ENCODE results near the gene STK10. TPM values are rescaled to one million over a fixed set of nuclear protein-coding genes. Genes with fewer than 3 reads are reported as not detected.
A peak's percentile ranks its signal among the peaks of the same experiment; 100 is the strongest.

STK10 gene
- total RNA-seq, 1 experiment from 2014 or later = 7.7 TPM

DNA sequence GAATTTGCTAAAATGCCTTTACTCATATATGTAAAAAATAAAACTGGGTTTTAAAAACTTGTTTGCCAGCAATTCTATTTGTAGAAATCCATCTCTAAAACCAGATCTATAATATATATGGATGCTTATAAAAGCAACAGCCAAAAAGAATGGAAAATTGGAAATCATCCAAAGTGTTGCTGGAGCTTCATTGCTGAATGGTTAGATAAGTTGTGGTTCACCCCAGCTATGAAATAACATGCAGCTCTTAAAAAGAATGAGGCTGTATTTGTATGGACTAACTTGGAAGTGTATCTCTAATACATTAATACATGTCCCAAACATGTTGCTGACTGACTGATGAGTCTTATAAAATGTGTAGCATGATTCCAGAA is 76.2 kb downstream of the STK10 start:
- DNase-seq (ENCODE audit: extremely low read depth, low read depth) = no peak

DNA sequence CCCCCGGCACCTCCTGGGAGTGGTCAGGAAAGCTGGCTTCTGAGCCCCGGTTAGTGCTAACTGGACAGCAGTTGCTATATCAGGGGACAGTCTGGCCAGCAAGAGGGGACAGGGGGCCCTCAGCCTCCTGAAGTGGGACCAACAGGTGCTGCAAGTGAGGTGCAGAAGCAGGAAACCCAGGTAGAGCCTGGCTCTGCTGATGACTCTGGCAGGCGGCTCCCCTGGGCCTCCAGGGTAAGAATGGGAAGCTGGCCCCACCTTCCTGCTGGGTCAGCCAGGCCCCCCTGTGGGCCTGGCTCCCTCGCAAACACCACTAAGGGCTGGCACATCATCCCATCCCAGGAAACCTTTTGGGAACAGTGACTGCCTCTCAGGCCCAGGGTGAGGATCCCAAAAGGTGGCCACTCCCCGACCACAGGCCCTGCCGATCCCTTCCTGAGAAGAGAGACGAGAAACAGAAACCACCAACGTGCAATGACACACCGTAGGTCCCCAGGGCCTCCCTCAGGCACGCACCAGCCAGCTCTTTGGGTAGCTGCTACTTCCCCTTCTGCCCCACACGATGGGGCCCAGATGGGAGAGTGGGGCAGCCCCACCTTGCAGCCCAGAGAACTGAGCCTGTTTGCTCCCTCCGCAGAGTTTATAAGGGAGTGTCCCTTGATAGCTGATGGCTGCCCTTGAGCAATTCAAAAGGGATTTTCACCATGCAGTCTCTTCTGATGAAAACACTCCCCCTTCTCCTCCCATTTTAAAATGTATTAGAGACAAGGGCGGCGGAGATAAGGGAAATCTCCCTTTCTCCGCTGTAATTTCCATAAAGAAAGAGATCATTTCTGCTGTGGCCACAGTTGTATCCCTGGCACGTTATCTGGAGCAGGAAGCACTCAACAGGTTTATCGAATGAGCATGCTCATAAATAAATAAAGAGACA is 76.8 kb downstream of the STK10 start:
- DNase-seq (ENCODE audit: extremely low read depth, low read depth) = no peak

DNA sequence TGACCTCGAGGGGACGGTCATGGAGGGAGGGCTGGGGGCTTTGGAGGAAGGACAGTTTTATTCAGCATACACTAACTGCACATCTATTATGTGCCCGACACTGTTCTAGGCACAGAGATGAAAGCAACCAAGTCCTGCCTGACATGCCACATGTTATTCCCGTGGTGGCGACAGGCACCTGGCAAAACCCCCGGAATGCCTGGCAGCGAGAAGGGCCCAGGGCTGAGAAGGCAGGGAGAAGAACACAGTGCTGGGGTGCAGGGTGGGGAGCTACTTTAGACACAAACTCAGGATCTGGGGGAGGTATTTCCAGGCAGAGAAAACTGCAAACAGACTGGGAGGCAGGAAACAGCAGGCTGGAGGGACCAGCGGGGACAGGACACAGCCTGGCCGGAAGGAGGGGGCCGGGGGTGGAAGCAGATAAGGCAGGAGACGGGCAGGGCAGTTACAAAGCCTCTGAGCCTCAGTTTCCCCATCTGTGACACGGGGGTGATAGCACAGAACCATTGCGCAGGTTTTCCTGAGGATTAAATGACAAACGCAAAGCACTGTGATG is 77.7 kb downstream of the STK10 start:
- DNase-seq (ENCODE audit: extremely low read depth, low read depth) = no peak

DNA sequence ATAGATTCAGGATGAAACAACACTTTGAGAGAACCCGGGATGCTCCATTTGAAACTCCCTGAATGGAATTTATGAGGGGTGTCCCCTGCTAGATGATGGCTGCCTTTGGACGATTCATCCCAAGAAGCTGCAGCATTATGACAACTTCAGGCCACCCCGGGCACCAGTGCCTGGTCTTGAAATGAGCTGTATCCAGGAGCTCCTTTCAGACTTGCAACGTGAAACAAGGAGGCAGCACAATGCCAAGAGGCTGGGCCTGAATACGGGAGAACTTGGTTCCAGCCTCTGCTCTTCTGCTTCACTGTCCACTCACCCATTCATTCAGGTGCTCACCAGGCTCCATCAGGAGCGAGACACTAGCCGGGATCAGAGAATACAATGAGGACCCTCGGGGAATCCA is 78.3 kb downstream of the STK10 start:
- DNase-seq (ENCODE audit: extremely low read depth, low read depth) = no peak

DNA sequence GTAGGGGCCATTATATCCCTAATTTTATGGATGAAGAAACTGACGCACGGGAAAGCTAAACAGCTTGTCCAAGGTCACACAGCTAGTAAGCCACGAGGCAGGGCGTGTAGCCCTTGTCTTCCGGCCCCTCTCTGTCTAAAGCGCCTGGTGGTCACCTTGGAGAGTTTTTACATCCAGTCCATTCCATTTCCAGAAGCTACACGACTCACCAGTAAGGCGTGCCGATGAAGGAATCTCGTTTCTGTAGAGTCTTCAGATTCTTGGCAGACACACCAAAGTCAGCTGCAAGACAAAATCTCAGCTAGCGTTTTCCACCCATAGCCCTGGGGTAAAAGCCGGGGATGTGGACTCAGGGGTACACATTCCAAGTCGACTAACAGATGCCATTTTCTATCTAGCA is 80.5 kb downstream of the STK10 start:
- DNase-seq (ENCODE audit: extremely low read depth, low read depth) = no peak

DNA sequence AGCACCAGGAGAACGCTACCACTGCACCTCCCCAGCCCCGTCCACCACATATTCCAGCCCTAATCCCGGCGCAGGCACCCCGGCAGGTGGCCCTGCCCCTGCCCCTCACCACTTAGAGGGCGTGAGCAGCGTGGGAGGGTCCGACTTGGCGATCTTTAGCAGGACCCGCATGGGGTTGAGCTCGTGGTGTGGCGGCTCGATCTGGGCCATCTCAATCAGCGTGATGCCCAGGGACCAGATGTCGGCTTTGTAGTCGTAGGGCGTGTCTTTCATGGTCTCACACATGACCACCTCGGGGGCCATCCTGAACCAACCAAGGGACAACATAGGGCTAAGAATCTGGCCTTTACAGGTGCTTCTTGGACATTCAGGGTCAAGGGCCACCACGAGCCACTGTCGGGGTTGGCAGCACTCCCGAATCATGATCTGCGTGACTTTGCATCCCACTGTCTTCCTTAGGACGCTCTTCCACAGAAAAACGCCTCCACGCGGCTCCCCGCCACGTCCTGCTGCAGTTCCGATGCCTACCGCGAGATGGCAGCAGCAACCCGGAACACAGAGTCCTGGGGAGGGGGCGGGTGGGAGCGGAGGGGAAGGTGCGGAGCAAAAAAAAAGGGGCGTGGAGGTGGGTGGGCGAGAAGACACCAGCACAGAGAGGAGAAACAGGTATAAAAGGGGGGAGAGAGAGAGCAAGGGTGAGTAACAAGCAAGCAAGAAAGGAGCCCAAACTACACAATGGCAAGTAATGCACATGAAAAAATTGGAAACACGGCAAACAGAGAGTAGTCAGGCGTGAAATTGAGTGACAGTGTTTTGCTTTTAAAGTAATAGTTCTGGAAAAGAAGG is 81.3 kb downstream of the STK10 start:
- peak; percentile 31 for DNase-seq (ENCODE audit: extremely low read depth, low read depth)

DNA sequence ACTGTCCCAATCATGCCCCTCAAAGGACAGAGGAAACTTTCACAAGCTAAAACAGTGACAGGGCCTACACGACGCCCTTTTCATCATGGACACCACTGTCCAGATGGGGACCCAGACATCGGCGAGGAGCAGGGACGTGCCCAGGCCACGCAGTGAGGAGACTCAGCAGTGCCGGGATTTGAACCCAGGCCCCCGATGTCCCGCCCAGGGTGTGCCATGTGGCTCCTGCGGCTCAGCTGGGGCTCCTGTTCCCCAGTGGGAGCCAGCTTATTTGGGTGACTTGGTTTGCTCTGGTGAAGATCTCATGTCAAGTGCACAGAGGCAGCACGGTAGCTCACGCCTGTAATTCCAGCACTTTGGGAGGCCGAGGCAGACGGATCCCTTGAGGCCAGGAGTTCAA is 82.2 kb downstream of the STK10 start:
- DNase-seq (ENCODE audit: extremely low read depth, low read depth) = no peak

DNA sequence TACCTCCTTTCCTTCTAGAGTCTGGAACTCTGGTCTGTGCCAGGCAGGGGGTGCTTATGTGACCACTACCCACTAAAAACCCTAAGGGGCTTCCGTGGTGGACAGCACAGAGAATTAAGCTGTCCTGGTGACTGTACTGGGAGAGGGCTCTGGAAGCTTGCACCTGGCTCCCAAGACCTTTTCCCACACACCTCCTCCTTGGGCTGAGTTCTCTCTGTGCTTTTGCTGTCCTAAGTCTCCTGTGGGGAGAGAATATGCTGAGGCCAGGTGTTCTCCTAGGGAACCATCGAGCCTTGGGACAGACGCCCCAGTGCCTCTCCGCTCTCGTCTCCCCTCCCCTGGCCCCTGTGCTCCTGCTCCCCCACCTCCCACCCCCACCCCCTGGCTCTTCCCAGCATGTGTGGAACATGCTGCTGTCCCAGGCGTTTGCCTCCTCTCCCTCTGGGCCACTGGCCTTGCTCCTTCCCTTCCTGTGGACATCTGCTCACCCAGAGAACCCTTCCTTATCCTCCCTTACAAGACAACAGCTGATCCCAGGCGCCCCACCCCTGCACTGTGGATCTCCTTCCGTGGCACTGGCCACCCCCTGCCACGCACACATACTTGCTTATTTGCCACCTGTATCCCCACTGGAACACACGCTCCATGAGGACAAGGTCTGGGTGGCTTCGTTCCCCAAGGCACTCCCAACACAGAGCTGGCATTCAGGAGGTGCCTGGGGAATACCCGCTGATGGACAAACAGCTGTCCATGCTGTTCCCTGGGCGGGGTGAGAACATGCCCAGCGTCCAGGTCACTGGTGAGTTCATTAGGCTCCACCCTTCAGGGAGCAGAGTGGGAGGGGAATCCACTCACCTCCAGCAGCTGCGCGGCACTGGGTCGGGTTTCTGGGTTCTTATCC is 83.0 kb downstream of the STK10 start:
- no peak for DNase-seq (ENCODE audit: extremely low read depth, low read depth)

DNA sequence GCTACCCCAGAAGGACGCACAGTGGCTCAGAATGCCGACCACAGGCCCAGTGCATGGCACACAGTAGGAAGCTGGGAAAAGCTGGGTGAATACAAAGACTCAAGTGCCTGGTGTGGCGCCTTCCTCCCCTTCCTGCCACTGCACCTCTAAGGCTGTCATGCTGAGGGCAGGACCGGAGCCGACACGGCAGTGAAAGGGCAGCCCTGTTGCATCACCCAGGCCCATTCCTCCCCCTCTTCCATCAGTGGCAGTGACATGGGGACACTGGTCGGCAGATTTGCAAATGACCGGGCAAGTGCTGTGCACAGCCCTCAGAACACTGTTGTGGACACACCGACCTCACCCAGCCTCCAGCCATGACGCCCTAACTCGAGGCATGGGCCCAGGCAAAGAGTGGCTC is 84.0 kb downstream of the STK10 start:
- DNase-seq (ENCODE audit: extremely low read depth, low read depth) = no peak

DNA sequence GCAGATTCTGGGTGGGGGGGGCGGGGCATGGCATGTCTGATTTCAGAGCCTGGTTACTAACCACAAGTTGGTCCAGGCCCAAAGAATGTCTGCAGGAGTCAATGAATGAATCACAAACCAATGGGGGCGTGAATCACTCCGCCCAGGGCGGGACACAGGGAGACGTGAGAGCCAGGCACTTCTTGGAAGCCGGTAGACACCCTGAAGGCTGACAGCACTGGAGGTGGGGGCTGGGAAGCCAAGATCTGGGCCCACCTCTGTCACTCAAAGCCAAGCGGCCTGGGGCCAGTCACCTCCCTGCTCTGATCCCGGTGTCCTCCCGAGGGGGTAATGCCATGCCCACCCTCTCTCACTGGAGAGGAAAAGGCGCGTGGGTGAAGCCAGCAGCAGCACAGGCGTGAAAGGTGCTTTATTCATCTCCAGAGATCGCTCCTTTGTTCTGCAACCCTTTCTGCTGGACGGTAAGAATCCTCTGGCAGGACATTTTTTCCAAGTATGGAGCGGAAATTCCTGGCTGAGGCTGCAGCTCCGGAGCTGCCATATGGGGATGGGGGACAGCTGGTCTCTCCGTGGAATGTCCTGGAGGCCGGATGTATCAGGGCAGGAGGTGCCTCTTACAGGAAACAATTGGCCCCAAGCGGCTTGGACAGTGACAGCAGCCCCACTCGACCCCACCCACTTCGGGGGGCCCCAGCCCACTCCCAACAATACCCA is 85.0 kb downstream of the STK10 start:
- peak; percentile 57 for DNase-seq (ENCODE audit: extremely low read depth, low read depth)

DNA sequence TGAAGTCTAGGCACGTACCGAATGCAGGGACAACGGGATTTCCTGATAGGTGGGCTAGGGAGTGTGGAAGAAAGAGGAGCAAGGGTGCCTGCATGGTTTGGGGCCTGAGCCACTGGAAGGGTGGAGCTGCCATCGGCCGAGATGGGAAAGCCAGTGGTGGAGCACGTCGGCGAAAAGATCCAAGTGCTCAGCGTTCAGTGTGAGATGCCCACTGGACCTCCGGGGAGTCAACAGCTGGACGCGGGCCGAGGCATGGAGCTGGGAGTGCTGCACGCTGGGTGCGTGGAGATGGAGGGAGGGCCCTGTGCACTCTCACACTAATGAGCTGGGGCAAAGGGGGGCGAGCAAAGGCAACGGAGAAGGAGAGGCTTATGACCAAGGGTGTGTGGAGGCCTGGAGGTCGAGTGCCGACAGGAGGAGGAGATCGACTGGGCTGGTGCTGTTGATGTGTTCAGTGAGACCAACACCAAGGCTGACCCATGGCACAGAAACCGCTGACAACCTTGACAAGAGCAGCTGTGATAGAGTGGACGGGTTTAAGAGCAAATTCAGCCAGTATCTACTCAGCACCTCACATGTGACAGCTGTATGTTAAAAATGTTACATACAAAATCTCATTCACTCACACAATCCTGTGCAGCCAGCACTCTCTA is 85.7 kb downstream of the STK10 start:
- DNase-seq (ENCODE audit: extremely low read depth, low read depth) = no peak

DNA sequence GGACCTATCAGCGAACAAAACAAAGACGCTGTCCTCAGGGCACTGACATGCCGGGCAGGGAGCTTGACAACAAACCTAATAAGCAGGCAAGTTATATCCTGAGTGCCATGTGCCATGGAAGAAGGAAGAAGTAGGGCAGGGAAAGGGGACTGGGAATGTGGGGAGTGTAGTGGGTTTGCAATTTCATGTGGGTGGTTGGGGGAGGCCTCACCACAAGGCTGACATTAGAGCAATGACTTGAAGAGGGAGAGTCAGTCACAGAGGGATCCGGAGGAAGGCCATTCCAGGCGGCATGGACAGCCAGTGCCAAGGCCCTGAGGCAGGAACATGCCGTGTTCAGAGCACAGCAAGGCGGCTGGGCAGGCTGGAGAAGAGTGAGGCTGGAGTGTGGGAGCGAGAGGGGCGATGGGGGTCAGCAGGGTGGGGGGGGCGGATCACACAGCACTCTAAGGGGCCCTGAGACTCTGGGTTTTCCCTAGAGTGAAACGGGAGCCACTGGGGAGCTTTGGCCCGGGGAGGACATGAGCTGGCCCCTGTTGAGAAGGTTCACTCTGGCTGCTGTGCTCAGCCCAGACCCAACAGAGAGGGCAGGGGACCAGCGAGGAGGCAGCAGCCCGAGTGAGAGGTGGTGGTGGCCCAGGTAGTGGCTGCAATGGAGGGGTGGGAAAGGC is 86.3 kb downstream of the STK10 start:
- no peak for DNase-seq (ENCODE audit: extremely low read depth, low read depth)

DNA sequence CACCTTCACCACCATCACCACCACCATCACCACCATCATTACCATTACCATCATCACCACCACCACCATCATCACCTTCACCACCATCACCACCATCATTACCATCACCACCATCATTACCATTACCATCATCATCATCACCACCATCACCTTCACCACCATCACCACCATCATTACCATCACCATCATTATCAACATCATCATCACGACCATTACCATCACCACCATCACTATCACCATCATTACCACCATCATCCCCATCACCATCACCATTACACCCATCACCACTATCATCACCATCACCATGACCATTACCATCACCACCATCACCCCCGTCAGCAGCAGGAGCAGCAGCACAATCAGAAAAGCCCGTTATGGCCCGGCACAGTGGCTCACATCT is 89.1 kb downstream of the STK10 start:
- no peak for DNase-seq (ENCODE audit: extremely low read depth, low read depth)

DNA sequence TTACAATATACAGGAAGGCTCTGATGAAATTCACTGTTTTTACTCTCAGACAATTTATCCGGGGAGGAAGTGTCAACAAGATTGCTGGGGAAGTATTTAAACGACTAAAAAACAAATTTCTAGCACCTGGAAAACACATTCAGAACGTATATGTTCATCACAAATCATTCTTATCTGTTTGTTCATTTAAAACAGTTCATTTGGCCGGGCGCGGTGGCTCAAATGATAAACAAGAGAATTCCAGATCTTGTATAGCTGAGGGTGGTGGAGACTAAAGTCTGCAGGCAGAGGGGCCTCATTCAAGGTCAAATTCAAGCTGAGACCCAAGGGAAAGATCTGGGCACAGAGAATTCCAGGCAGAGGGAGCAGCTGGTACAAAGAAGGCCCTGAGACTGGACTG is 90.0 kb downstream of the STK10 start:
- no peak for DNase-seq (ENCODE audit: extremely low read depth, low read depth)

DNA sequence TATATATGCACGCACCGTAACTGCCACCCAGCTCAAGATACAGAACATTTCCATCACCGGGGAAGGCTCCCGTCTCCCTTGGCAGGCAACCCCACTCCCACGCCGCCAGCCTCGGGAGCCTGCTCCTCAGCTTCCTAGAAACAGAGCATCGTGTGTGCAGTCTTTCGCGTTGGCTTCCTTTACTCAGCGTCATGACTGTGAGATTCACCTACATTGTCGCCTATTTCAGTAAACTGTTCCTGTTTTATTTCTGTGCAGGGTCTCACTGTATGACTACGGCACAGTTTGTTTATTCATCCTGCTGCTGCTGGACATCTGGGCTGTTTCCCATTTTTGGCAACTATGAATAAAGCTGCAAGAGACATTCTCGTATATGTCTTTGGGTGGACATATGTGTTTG is 90.7 kb downstream of the STK10 start:
- DNase-seq (ENCODE audit: extremely low read depth, low read depth) = no peak

DNA sequence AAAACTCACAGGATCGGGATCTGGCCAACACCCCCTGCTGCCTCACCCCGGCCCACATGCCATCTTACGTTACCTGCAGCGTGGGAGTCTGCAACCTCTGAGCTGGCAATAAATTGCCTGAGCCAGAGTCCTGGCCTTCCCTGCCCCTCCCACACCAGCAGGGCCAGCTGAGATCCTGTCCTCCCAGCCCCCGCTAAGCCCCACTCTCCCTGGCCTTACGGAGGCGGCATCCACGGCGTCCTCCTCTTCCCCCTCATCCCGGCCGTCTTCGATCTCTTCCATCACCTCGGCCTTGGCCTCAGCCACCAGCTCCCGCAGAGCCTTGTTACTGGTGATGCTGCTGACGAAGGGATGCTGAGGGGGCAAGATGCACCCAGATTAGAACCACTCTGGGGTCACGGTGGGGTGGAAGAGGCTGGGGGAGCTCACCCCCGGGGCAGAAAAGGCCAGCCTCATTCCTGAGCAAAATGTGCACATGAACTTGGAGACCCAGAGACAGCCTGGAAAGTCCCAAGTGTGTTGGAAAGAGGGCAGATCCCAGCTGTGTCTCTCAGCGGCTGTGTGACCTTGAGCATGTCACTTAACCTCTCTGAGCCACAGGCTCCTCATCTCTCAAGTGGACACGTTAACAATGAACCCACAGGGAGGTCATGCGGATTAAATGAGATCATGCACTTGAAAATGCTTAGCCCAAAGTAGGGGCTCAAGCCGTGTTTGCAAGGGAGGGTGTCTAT is 91.7 kb downstream of the STK10 start:
- no peak for DNase-seq (ENCODE audit: extremely low read depth, low read depth)

DNA sequence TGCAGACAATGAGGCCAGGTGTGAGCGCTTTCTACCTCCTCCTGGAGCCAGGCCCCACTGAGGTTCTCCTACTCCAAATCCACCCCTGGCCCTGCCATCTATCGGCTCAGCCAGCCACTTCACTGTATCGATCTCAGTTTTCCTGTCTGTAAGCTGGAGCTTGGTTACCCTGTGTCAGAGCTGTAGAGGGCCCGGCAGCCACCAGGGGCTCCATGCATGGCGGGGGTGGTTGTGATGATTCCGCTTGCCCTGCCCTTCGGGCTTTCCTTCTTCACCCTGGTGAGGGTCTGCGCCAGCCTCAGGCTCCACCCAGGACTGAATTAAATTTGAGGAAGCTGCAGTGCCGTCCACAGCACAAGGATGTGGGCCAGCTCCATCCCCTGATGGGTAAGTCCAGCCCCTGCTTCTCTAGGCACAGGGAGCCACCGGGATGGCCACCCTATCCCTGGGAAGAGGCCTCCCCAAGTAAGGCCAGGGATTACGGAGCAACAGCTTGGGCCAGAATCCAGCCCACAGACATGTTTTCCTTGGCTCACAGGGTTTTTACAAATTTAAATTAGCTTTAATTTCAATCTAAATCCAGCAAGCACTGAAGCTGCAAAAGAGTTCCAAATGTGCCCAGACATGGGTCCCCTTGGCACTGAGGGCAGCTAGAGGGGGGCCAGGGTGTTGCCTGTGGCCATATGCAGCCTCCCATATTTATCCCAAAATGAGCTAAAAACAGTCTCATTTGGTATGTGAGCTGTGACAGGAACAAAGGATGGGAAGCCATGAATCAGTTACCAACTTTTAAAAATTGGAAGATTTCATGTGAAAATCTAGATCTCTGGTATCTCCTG is 92.4 kb downstream of the STK10 start:
- DNase-seq (ENCODE audit: extremely low read depth, low read depth) = no peak

All from NCI-H460 (cell line).